Naive B cell (primary cell): Measurements from ENCODE around the gene TMEM170A. TPM values are rescaled to one million over a fixed set of nuclear protein-coding genes. Genes with fewer than 3 reads are reported as not detected.
A peak's percentile ranks its signal among the peaks of the same experiment; 100 is the strongest.
"Not testable (repeated sequence)": the region's sequence is repeated elsewhere in the genome, so short reads cannot be mapped to it uniquely, and the experiment has no call there.

Experiments used
- ATAC-seq, 2 donors: fragments of 150-1000 bp; cut with Tn5 transposase; 2 replicates each; pipeline ENCODE4 v1.10.0; 2021; ENCODE audit warnings: low read depth in 2 of 2, mild to moderate bottlenecking in 2 of 2, moderate library complexity in 2 of 2
- DNase-seq: peaks from one replicate; pipeline ENCODE4 v3.0.0; 2022
- H3K27ac Mint-ChIP-seq, 6 donors: one replicate each; pipeline ENCODE4 v1.8.0; 2020 to 2022; ENCODE audit warnings: mild to moderate bottlenecking in 6 of 6, mixed read lengths in 6 of 6, moderate library complexity in 5 of 6, inconsistent platforms in 2 of 6
- H3K27me3 Mint-ChIP-seq, 3 donors: one replicate each; pipeline ENCODE4 v1.8.0; 2021 to 2022; ENCODE audit warnings: mixed read lengths in 3 of 3, mild to moderate bottlenecking in 1 of 3
- H3K36me3 Mint-ChIP-seq, 2 donors: one replicate each; pipeline ENCODE4 v1.8.0; 2020 to 2022; ENCODE audit warnings: mixed read lengths in 2 of 2, inconsistent platforms in 1 of 2, mild to moderate bottlenecking in 1 of 2
- H3K4me1 Mint-ChIP-seq, 3 donors: one replicate each; pipeline ENCODE4 v1.8.0; 2020 to 2022; ENCODE audit warnings: mixed read lengths in 3 of 3, inconsistent platforms in 1 of 3, mild to moderate bottlenecking in 1 of 3, moderate library complexity in 1 of 3
- H3K4me3 Mint-ChIP-seq, 8 donors: one replicate each; pipeline ENCODE4 v1.8.0; 2020 to 2022; ENCODE audit warnings: mild to moderate bottlenecking in 8 of 8, mixed read lengths in 8 of 8, moderate library complexity in 8 of 8, inconsistent platforms in 2 of 8
- H3K9me3 Mint-ChIP-seq, 7 donors: one replicate each; pipeline ENCODE4 v1.8.0; 2020 to 2022; ENCODE audit warnings: mixed read lengths in 7 of 7, mild to moderate bottlenecking in 5 of 7, inconsistent platforms in 2 of 7, moderate library complexity in 1 of 7
- polyA plus RNA-seq, 6 donors: library from polyadenylated mRNA; unstranded; fragments of 300-500 nt; fragmentation: Illumina TruSeq; gene quantifications; one replicate each; pipeline ENCODE4 v1.2.3, GENCODE V29; 2021; ENCODE audit warnings: low read depth in 6 of 6

Gene TMEM170A
- polyA plus RNA-seq, 6 donors from 2014 or later, result 37.3 to 51.2 (median 44.6) TPM

DNA sequence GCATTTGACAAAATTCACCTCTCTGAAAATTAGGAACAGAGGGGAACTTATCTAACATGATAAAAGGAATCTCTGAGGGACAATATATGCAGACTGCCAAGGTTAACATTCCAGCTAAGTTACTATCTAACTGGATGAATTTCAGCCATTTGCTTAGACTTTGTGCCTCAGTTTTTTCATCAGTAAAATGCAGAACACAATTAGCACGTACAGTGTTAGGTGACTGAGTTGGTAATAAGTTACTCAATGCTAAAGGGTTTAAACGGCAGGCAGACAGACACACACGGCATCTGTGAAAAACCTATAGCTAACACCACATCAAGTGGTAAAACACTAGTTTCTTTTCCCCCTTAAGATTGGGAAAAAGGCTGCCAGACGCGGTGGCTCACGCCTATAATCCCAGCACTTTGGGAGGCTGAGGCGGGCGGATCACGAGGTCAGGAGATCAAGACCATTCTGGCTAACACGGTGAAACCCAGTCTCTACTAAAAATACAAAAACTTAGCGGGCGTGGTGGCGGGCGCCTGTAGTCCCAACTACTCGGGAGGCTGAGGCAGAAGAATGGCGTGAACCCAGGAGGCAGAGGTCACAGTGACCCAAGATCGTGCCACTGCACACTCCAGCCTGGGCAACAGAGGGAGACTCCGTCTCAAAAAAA lies 40.3 kb downstream of the TMEM170A start:
- not testable (repeated sequence) for H3K36me3 Mint-ChIP-seq, H3K9me3 Mint-ChIP-seq, ATAC-seq, H3K27me3 Mint-ChIP-seq, H3K4me3 Mint-ChIP-seq, DNase-seq
- Mint-ChIP-seq H3K27ac (peak overlapping the region in 1 of 6 donors; percentile 62), H3K4me1 (peaks cover 19 to 45% (median 33%) of the 10 kb centered on the region in 3 donors)

DNA sequence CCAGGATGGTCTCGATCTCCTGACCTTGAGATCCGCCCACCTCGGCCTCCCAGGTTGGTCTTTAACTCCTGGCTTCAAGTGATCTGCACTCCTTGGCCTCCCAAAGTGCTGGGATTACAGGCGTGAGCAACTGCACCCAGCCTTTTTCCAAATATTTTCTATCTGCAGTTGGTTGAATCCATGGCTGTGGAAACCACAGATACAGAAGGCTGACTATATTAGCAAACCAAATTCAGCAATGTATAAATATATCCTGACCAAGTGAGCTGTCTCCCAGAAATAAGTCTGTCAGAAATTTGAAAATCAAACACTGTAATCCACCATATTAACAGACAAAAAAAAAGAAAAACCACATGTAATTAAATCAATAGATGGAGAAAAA lies 40.8 kb downstream of the TMEM170A start:
- Mint-ChIP-seq H3K27me3 (no peaks in the 10 kb centered on the region), H3K4me3 (no peak overlapping the region), H3K27ac (peak overlapping the region in 1 of 6 donors; percentile 62), H3K9me3 (no peaks in the 10 kb centered on the region), H3K4me1 (peaks cover 16 to 40% (median 31%) of the 10 kb centered on the region in 3 donors), H3K36me3 (no peaks in the 10 kb centered on the region)
- ATAC-seq (no peak), DNase-seq (no peak)

DNA sequence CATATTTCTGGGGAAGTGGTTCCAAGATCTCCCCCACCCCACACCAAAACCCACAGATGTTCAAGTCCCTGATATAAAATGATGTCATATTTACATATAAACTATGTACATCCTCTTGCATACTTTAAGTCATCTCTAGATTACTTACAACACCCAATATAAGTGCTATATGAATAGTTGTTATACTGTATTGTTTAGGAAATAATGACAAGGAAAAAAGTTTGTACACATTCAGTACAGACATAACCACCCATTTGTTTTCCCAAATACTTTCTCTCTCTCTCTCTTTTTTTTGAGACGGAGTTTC lies 42.7 kb downstream of the TMEM170A start:
- peaks cover 15 to 34% (median 27%) of the 10 kb centered on the region in 3 donors for H3K4me1 Mint-ChIP-seq

DNA sequence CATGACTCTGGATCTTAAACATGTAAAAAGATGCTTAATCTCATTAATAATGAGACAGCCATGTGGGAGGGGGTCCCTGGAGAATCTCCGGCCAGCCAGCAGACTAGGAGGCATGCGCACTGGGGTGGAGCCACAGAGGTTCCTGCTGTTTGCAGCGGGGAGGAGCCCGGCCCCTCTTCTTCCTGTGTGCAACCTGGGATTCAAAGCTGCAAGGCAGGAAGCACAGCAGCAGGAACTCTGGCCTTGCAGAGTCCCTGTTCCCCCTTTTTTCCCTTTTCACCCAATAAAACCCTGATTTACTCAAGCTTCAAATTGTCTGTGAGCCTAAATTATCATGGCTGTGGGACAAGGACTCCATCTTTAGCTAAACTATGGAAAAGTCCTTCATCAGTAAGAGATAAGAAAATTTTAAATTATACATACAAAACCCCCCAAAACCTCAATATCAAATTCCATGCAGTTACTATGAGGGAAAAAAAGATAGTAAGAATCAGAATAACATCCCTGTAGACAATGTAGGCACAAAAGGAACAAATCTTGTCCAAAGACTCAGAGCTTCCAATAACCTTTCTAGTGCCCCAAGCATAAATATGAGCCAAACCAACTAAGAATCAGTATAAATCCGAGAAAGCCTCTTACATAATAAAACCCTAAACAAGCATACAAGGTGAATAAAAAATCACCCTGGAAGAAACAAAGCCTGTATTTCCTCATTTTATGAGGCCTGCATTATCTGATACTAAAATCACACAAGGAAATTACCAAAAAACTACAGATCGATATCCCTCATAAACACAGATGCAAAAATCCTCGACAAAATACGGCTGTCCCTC lies 43.3 kb downstream of the TMEM170A start:
- Mint-ChIP-seq H3K27ac (peak overlapping the region in 4 of 6 donors; percentile 4 to 47 (median 12)), H3K4me1 (peaks cover 16 to 35% (median 27%) of the 10 kb centered on the region in 3 donors), H3K9me3 (no peaks in the 10 kb centered on the region), H3K36me3 (no peaks in the 10 kb centered on the region), H3K4me3 (peak overlapping the region in 4 of 8 donors; percentile 4 to 83 (median 35)), H3K27me3 (no peaks in the 10 kb centered on the region)
- ATAC-seq, result no peak
- no peak for DNase-seq

More for the DNA sequence above, 42.7 kb downstream of the TMEM170A start:
- H3K36me3 Mint-ChIP-seq, result no peaks in the 10 kb centered on the region
- H3K27ac Mint-ChIP-seq, result peak overlapping the region in 3 of 6 donors; percentile 4 to 47 (median 16)
- peak overlapping the region in 2 of 8 donors; percentile 4 to 19 for H3K4me3 Mint-ChIP-seq
- H3K27me3 Mint-ChIP-seq, result no peaks in the 10 kb centered on the region
- ATAC-seq (no peak), DNase-seq (no peak)
- H3K9me3 Mint-ChIP-seq, result no peaks in the 10 kb centered on the region

DNA sequence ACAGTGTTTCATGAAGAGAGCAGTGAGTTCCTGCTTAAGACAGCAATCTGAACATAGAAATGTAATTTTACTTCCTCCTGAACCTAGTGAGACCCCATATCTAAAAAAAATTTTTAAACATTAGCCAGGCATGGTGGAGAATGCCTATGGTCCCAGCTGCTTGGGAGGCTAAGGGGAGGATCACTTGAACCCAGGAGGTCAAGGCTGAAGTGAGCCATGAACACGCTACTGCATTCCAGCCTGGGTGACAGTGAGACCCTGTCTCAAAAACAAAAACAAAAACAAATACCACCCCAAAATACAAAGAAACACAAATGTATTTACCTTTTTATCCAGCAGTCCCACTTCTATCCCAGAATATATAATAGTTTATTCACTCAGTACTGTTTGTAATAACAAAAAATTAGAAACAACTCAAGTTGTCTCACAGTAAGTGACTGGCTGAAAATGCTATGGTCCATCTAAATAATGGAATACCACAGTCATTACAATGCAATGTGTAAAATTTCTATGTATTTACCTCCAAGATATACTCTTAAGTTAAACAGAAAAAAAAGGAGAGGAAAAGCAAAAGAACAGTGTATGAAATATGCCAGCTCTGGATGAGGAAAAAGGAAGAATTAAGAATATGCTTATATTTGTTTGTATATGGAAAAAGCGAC lies 47.5 kb downstream of the TMEM170A start:
- H3K4me1 Mint-ChIP-seq, result peaks cover 24 to 39% (median 27%) of the 10 kb centered on the region in 3 donors
- H3K27ac Mint-ChIP-seq, result peak overlapping the region in 1 of 6 donors; percentile 1
- ATAC-seq, result no peak

DNA sequence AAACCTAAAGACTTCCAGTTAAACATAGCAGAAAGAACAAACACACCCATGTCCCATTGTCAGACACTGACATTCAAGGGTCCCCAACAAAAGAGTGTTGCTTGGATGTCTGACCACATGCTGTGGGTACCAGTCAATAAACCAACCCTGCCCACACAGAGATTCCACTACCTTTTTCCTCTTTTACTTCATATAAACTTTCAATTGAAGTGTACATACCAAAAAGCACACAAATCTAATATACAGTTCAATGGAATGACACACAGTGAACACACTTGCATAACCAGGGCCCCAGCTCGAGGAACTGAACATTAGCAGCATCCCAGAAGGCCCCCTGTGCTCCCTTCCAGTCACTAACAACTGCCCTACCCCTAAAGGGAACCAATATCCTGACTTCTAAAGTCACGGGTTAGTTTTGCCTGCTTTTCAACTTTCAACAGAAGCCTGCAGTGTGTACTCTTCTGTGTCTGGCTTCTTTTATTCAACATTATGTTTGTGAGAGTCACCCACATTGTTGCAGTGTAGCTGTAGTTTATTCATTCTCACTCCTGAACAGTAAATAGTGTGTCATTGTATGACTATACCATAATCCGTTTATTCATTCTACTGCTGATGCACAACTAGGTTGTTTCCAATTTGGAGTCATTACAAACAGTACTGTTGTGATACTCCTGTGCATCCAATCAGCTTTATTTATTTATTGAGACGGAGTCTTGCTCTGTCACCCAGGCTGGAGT lies 49.2 kb downstream of the TMEM170A start:
- Mint-ChIP-seq H3K27me3 (no peaks in the 10 kb centered on the region), H3K4me1 (peaks cover 11 to 22% (median 13%) of the 10 kb centered on the region in 3 donors), H3K36me3 (peaks cover 5 to 8% of the 10 kb centered on the region in 2 donors), H3K4me3 (no peak overlapping the region), H3K9me3 (no peaks in the 10 kb centered on the region), H3K27ac (no peak overlapping the region)
- ATAC-seq (no peak), DNase-seq (no peak)

More for the DNA sequence above, 47.5 kb downstream of the TMEM170A start:
- Mint-ChIP-seq H3K27me3 (no peaks in the 10 kb centered on the region), H3K4me3 (no peak overlapping the region), H3K9me3 (no peaks in the 10 kb centered on the region), H3K36me3 (peaks cover 5 to 8% of the 10 kb centered on the region in 2 donors)
- no peak for DNase-seq

DNA sequence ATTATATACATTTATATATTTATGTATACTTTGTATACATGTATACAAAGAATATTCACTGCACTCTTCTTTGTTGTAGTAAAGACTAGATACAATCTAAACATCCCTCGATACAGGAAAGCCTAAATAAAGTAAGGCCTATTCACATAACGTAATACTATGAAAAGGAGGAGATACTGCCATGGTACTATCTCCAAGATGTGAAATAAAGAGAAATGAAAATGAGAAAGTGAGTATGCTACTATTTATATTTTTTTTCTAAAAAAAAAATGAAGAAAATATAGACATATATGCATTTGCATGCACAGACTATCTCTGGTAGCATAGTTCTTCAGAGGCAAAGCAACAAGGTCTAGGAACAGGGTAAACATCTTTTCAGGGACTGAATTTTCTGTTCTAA lies 50.5 kb downstream of the TMEM170A start:
- H3K27me3 Mint-ChIP-seq, result no peaks in the 10 kb centered on the region
- peaks cover 9 to 15% of the 10 kb centered on the region in 2 donors for H3K36me3 Mint-ChIP-seq
- peaks cover 8 to 19% (median 9%) of the 10 kb centered on the region in 3 donors for H3K4me1 Mint-ChIP-seq
- no peak overlapping the region for H3K4me3 Mint-ChIP-seq
- no peaks in the 10 kb centered on the region for H3K9me3 Mint-ChIP-seq
- peak overlapping the region in 1 of 6 donors; percentile 30 for H3K27ac Mint-ChIP-seq
- no peak for DNase-seq
- no peak for ATAC-seq

DNA sequence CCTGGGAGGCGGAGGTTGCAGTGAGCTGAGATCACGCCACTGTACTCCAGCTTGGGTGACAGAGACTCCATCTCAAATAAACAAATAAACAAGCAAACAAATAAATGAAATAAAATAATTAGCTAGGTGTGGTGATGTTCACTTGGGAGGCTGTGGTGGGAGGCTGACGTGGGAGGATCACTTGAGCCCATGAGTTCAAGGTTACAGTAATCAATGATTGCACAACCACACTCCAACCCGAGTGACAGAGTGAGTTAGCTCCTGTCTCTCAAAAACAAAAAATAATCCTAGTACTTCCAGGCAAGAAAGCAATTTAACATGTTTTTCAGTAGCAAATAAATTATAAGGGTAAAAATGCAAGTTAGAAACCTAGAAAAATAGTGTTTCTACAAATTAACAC lies 57.5 kb downstream of the TMEM170A start:
- Mint-ChIP-seq H3K4me1 (no peaks in the 10 kb centered on the region), H3K9me3 (no peaks in the 10 kb centered on the region), H3K4me3 (no peak overlapping the region), H3K36me3 (peaks cover 7 to 10% of the 10 kb centered on the region in 2 donors), H3K27me3 (no peaks in the 10 kb centered on the region), H3K27ac (no peak overlapping the region)
- DNase-seq (no peak), ATAC-seq (no peak)

DNA sequence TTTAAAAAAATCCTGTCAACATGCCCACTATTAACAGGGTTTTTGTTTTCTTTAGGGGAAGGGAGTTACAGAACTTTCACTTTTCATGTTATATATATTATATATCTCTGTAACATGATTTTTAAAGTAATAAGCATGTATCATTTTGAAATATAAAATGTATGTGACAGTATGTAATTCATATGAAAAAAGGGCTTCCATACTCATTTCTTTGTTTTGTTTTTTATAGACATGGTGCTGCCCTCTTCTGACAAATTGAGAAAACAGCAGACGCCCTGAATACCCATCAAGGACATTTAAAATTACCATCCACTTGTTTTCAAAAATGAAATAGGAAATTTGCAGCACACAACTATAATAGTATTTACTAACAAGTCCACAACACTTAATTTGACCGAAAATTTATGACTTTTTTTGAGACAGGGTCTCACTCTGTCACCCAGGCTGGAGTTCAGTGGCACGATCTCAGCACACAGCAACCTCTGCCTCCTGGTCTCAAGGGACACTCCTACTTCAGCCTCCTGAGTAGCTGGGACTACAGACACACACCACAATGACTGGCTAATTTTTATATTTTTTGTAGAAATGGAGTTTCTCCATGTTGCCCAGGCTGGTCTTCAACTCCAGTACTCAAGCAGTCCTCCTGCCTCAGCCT lies 61.5 kb downstream of the TMEM170A start:
- H3K27me3 Mint-ChIP-seq, result peaks cover 0 to 5% (median 4%) of the 10 kb centered on the region in 3 donors
- DNase-seq (peak; percentile 17), ATAC-seq (no peak)
- H3K4me3 Mint-ChIP-seq, result no peak overlapping the region
- H3K36me3 Mint-ChIP-seq, result peaks cover 0 to 10% of the 10 kb centered on the region in 2 donors
- H3K4me1 Mint-ChIP-seq, result no peaks in the 10 kb centered on the region
- no peak overlapping the region for H3K27ac Mint-ChIP-seq
- no peaks in the 10 kb centered on the region for H3K9me3 Mint-ChIP-seq

DNA sequence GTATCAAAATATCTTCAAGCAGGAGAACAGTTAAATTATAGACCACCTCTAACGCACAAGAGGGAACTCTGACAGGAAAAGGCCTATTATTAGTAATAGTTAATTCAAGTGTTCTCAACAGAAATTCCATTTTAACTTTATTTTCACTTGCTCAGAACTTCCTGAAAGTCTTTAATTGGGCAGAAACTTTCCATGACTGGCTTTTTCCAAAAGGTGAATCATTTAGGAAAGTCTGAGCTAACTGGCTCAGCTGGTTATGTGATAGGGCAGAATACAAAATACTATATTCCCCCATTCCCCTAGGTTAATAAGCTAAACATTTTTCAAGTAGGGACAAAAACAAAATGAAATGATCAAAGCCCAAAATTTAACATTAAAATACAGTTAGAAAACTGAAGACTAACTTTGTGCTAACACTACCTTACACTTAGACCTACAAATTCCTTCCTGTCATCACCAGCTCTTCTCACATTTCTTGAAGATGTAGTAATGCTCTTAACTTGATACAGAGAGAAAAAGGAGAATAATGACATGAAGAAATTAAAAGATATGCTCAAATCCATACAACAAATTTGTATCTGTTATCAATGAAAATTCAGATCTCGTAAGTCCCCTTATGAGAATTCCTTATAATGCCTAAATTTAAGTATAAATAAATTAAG lies 62.2 kb downstream of the TMEM170A start:
- DNase-seq (no peak), ATAC-seq (no peak)
- H3K27me3 Mint-ChIP-seq, result peaks cover 0 to 5% (median 4%) of the 10 kb centered on the region in 3 donors
- peaks cover 0 to 9% of the 10 kb centered on the region in 2 donors for H3K36me3 Mint-ChIP-seq
- H3K4me1 Mint-ChIP-seq, result no peaks in the 10 kb centered on the region
- no peak overlapping the region for H3K4me3 Mint-ChIP-seq
- H3K9me3 Mint-ChIP-seq, result no peaks in the 10 kb centered on the region
- no peak overlapping the region for H3K27ac Mint-ChIP-seq

DNA sequence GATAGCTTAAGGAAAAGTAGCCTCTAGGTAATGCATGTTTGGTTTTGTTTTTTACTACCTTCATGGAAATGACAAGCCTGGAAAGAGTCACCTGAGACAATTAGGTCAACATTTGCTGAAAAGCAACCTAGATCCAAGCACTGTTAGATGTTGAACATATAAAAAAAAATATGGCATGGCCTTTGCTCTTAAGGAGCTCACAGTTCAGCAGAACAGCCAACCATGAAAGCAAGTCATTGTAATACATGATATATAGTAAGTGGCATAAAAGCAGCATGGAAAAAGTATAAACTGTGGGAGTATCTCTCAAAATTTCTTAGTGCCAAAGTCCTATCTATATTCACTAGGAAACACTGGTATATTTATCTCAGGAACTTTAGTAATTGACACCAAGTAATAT lies 62.8 kb downstream of the TMEM170A start:
- ATAC-seq (no peak), DNase-seq (no peak)
- no peaks in the 10 kb centered on the region for H3K4me1 Mint-ChIP-seq
- peaks cover 0 to 5% (median 4%) of the 10 kb centered on the region in 3 donors for H3K27me3 Mint-ChIP-seq
- H3K36me3 Mint-ChIP-seq, result peaks cover 0 to 4% of the 10 kb centered on the region in 2 donors
- no peaks in the 10 kb centered on the region for H3K9me3 Mint-ChIP-seq
- no peak overlapping the region for H3K4me3 Mint-ChIP-seq
- H3K27ac Mint-ChIP-seq, result no peak overlapping the region

DNA sequence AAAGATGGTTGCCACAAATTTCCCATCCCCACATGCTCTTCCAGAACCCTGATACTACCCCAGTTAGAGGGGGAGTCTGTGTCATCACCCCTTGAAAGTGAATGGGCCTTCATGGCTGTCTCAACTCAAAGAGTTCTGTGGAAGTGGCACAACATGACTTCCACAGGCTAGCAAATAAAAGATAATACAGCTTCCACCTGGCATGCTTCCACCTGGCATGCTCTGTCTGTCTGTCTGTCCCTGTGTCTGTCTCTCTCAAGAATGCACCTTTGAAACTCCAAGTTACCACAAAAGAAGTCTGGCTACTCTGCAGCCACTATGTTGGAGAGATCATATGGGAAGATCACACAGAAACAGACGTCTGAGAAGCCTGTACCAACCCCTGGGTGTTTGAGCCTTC lies 66.2 kb downstream of the TMEM170A start:
- peaks cover 8 to 15% of the 10 kb centered on the region in 2 donors for H3K36me3 Mint-ChIP-seq
- ATAC-seq (no peak), DNase-seq (no peak)
- H3K27ac Mint-ChIP-seq, result no peak overlapping the region
- no peaks in the 10 kb centered on the region for H3K4me1 Mint-ChIP-seq
- no peaks in the 10 kb centered on the region for H3K9me3 Mint-ChIP-seq
- no peak overlapping the region for H3K4me3 Mint-ChIP-seq
- H3K27me3 Mint-ChIP-seq, result peaks cover 0 to 20% (median 9%) of the 10 kb centered on the region in 3 donors
